Kidney (tissue), 14 donors: ENCODE data around the gene TRIP10. TPM values are rescaled to one million over a fixed set of nuclear protein-coding genes. Genes with fewer than 3 reads are reported as not detected.
"Not testable (repeated sequence)": the region's sequence is repeated elsewhere in the genome, so short reads cannot be mapped to it uniquely, and the experiment has no call there.

Source experiments
- DNase-seq, 5 donors: peaks; one replicate each; pipeline ENCODE4 v3.0.0-alpha.2; 2013 to 2020
- FAIRE-seq: peaks from 2 replicates; lab custom pipeline; 2012; peaks lifted over from hg19 to GRCh38; lab: Jason Lieb, UNC
- H3K27ac ChIP-seq, 2 donors: one replicate each; pipeline ENCODE4 v1.7.0; 2013; ENCODE audit warnings: low read depth in 2 of 2, low read length in 2 of 2, inconsistent platforms in 1 of 2
- H3K27me3 ChIP-seq: one replicate; pipeline ENCODE4 v1.7.1; 2013; ENCODE audit warnings: low read length, inconsistent platforms; ENCODE audit not compliant: control insufficient read depth, insufficient read depth
- H3K36me3 ChIP-seq, 3 donors: one replicate each; pipeline versions ENCODE4 v1.7.0 to v1.7.1; 2013; ENCODE audit warnings: low read length in 3 of 3, control low read depth in 1 of 3, inconsistent platforms in 1 of 3; ENCODE audit not compliant: insufficient read depth in 3 of 3, control insufficient read depth in 2 of 3
- H3K4me1 ChIP-seq, 3 donors: one replicate each; pipeline versions ENCODE4 v1.7.0 to v1.7.1; 2013; ENCODE audit warnings: low read length in 3 of 3, inconsistent platforms in 1 of 3, low read depth in 1 of 3; ENCODE audit not compliant: control insufficient read depth in 2 of 3, insufficient read depth in 2 of 3
- H3K4me3 ChIP-seq, 3 donors: one replicate each; pipeline versions ENCODE4 v1.7.0 to v1.8.1; 2013; ENCODE audit warnings: low read length in 3 of 3, control low read depth in 1 of 3, inconsistent platforms in 1 of 3
- H3K9ac ChIP-seq, 3 donors: one replicate each; pipeline versions ENCODE4 v1.7.0 to v1.7.1; 2013; ENCODE audit warnings: low read length in 3 of 3, control low read depth in 1 of 3, inconsistent platforms in 1 of 3
- H3K9me3 ChIP-seq, 3 donors: one replicate each; pipeline versions ENCODE4 v1.7.0 to v1.7.1; 2013; ENCODE audit warnings: low read length in 3 of 3, control low read depth in 1 of 3, inconsistent platforms in 1 of 3; ENCODE audit not compliant: control insufficient read depth in 2 of 3, insufficient read depth in 1 of 3
- CTCF ChIP-seq: IDR thresholded peaks from 3 replicates; pipeline ENCODE4 v1.5.1; 2012; ENCODE audit warnings: mild to moderate bottlenecking, moderate library complexity, borderline replicate concordance; ENCODE audit not compliant: insufficient read depth; ENCODE audit errors: extremely low read depth
- intact Hi-C: fragments of 100-400 bp; cut with DNase I; formaldehyde crosslinking; loops from one replicate; pipeline ENCODE4 v1.11.1; 2022
- microRNA-seq: library from miRNA; unstranded; fragments of <30 nt; microRNA quantifications from one replicate; pipeline ENCODE4 v1.2.0, GENCODE V29; 2020
- polyA plus RNA-seq: library from polyadenylated mRNA; stranded (reverse); fragments of 350-450 nt; fragmentation: Illumina TruSeq; extraction: RNeasy Lipid Tissue Mini Kit (QIAGEN cat#74804); gene quantifications from one replicate; pipeline ENCODE4 v1.2.3, GENCODE V29; 2014; ENCODE audit warnings: low read depth, low replicate concordance; ENCODE audit not compliant: insufficient read depth
- total RNA-seq: library from RNA; stranded (reverse); fragmentation: NEBNext Ultra II Directional; extraction: Animal tissue kit (Norgen Biotek cat#: 25700); gene quantifications from one replicate; pipeline ENCODE4 v1.2.1, GENCODE V29; 2021
- donor health status: control.
- donor health status: control.
- donor health status: control.
- donor health status: control.
- donor health status: control.
- donor health status: DM: yes; HTN: yes; CAD: no.
- donor health status: Normal renal cell carcinoma (clear cell type).

TRIP10 gene
- total and polyA plus RNA-seq, 2 donors from 2014 or later, result 57.5 to 92.9 TPM

DNA sequence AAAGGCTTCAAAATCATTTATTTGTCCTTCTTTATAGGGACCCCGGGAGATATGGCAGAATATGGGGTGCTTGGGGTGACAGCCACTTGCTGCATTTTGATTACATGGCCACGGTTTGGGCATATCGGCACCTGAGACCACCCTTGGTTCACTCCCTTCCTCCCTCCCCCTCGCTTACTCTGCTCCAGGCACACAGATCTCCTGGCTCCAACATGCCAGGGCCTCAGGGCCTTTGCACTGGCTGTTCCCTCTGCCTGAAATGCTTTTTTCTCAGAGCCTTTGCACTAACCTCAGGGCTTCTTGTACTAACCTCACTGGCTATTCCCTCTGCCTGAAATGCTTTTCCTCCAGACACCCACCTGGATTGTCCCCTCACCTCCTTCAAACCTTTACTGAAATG lies 56.8 kb downstream of the TRIP10 start:
- no peaks in the 10 kb centered on the region for H3K27me3 ChIP-seq
- no peak overlapping the region for H3K9ac ChIP-seq
- no peaks in the 10 kb centered on the region for H3K36me3 ChIP-seq
- no peak for FAIRE-seq
- no peak overlapping the region for H3K27ac ChIP-seq
- TF ChIP-seq CTCF, result no peak
- H3K4me1 ChIP-seq, result peaks cover 0 to under 1% (median 0%) of the 10 kb centered on the region in 3 donors
- intact Hi-C loops, result no loop called here
- H3K9me3 ChIP-seq, result peaks cover 0 to 5% (median 0%) of the 10 kb centered on the region in 3 donors
- H3K4me3 ChIP-seq, result no peak overlapping the region
- no peak for DNase-seq

- Histone ChIP-seq H3K27me3 (no peaks in the 10 kb centered on the region), H3K4me3 (no peak overlapping the region), H3K4me1 (peaks cover 0 to 2% (median 0%) of the 10 kb centered on the region in 3 donors), H3K9me3 (peaks cover 0 to 5% (median 0%) of the 10 kb centered on the region in 3 donors), H3K27ac (no peak overlapping the region), H3K9ac (no peak overlapping the region), H3K36me3 (no peaks in the 10 kb centered on the region)
- TF ChIP-seq CTCF, result no peak
- FAIRE-seq (no peak), DNase-seq (no peak)
- intact Hi-C loops, result no loop called here
Observed at GRCh38 chr19:6797646-6798045, 58.2 kb downstream of the TRIP10 start.

DNA sequence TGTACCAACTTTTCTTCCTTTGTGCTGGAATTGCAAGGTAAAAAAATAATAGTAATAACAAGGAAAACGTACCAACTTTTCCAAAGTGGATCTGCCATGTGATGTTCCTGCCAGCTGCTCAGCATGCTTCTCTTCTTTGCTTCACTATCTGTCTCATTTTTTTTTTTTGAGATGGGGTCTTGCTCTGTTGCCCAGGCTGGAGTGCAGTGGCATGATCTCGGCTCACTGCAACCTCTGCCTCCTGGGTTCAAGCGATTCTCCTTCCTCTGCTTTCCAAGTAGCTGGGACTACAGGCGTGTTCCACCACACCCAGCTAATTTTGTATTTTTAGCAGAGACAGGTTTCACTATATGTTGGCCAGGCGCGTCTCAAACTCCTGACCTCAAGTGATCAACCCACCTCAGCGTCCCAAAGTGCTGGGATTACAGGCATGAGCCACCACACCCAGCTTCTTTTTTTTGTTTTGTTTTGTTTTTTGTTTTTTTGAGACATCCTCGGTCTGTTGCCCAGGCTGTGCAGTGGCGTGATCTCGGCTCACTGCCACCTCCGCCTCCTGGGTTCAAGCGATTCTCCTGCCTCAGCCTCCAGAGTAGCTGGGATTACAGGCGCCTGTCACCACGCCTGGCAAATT lies 60.8 kb downstream of the TRIP10 start:
- H3K27me3 ChIP-seq, FAIRE-seq, DNase-seq, H3K9me3 ChIP-seq, intact Hi-C loops, H3K36me3 ChIP-seq, H3K27ac ChIP-seq, H3K4me3 ChIP-seq, H3K9ac ChIP-seq, H3K4me1 ChIP-seq: not testable (repeated sequence)

DNA sequence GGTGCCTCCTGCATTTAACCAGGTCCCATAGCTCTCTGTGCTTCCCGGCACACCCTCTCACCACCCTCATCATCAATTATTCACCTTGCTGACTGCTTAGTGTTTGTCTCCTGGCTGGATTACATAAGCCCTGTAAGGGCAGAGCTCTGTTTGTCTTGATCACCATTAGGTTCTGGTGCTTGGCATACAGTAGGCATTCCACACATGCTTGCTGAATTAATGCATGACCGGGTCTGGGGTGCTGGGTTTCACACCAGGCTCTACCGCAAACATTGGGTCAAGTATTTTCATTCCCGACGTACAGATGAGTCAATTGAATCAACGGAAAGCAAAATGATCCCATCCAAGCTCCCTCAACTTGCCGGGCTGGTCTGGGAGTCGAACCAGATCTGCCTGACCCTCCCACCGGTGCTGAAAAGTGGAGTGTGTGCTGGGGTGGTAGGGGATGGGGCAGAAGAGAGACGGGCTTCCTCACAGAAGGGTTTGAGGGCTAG lies 61.6 kb downstream of the TRIP10 start:
- Histone ChIP-seq H3K4me3 (peak overlapping the region in 1 of 3 donors; percentile 41), H3K27ac (no peak overlapping the region), H3K27me3 (no peaks in the 10 kb centered on the region), H3K9me3 (no peaks in the 10 kb centered on the region), H3K4me1 (peaks cover 0 to 2% (median 0%) of the 10 kb centered on the region in 3 donors), H3K36me3 (no peaks in the 10 kb centered on the region), H3K9ac (no peak overlapping the region)
- FAIRE-seq, result no peak
- TF ChIP-seq CTCF, result no peak
- no peak for DNase-seq
- intact Hi-C loops, result no loop called here

Small RNA genes lying within 50 kb of the gene (microRNA-seq; reads per million reads assigned to microRNA genes)
- gene MIR6791, result not detected

Other genes starting within 250 kb of the TRIP10 start
- 4.4 TPM for gene TUBB4A, start 237.4 kb upstream of the TRIP10 start, total RNA-seq
- 11.3 TPM for gene TUBB4A, start 237.4 kb upstream of the TRIP10 start, polyA plus RNA-seq
- 1.1 TPM for gene TNFSF9, start 208.7 kb upstream of the TRIP10 start, total RNA-seq
- gene TNFSF9, start 208.7 kb upstream of the TRIP10 start, polyA plus RNA-seq, result 0.62 TPM
- gene CD70, start 148.5 kb upstream of the TRIP10 start, total RNA-seq, result 0.76 TPM
- gene CD70, start 148.5 kb upstream of the TRIP10 start, polyA plus RNA-seq, result not detected
- 2.5 TPM for gene TNFSF14, start 69.5 kb upstream of the TRIP10 start, total RNA-seq
- not detected for gene TNFSF14, start 69.5 kb upstream of the TRIP10 start, polyA plus RNA-seq
- 3,831 TPM for gene C3, start 19.0 kb upstream of the TRIP10 start, total RNA-seq
- gene C3, start 19.0 kb upstream of the TRIP10 start, polyA plus RNA-seq, result 452 TPM
- gene GPR108, start 2.1 kb upstream of the TRIP10 start, total RNA-seq, result 113 TPM
- 144 TPM for gene GPR108, start 2.1 kb upstream of the TRIP10 start, polyA plus RNA-seq
- 35.4 TPM for gene SH2D3A, start 27.8 kb downstream of the TRIP10 start, total RNA-seq
- gene SH2D3A, start 27.8 kb downstream of the TRIP10 start, polyA plus RNA-seq, result 12.5 TPM
- gene VAV1, start 33.0 kb downstream of the TRIP10 start, total RNA-seq, result 15.5 TPM
- 0.90 TPM for gene VAV1, start 33.0 kb downstream of the TRIP10 start, polyA plus RNA-seq
- gene ADGRE1, start 147.9 kb downstream of the TRIP10 start, total RNA-seq, result 1.3 TPM
- gene ADGRE1, start 147.9 kb downstream of the TRIP10 start, polyA plus RNA-seq, result 0.19 TPM